ENCODE results near the gene ZNF579. TPM values are rescaled to one million over a fixed set of nuclear protein-coding genes. Genes with fewer than 3 reads are reported as not detected.
"Not testable (repeated sequence)": the region's sequence is repeated elsewhere in the genome, so short reads cannot be mapped to it uniquely, and the experiment has no call there.

Gene ZNF579
- total RNA-seq, 2 experiments from 2014 or later: 6.7 to 7.1 TPM

- Mint-ChIP-seq H3K4me3 (no peak overlapping the region), H3K36me3 (ENCODE audit: low read depth) (no peaks in the 10 kb centered on the region), H3K9me3 (no peaks in the 10 kb centered on the region), H3K4me1 (ENCODE audit: low read depth) (no peaks in the 10 kb centered on the region), H3K27ac (no peak overlapping the region), H3K27me3 (no peaks in the 10 kb centered on the region)
- CTCF ChIA-PET: no interaction called here
- H3K27me3 ChIP-seq (ENCODE audit: control insufficient read depth in 1 of 2, insufficient read depth in 2 of 2, low read length in 2 of 2): no peaks in the 10 kb centered on the region
- no peak for ATAC-seq (ENCODE audit: poor library complexity)
- DNase-seq: no peak
- intact Hi-C loops (cut with DNase I, micrococcal nuclease): no loop called here
- no peaks in the 10 kb centered on the region for H3K9me3 ChIP-seq (ENCODE audit: control insufficient read depth in 1 of 2, insufficient read depth in 1 of 2, low read length in 2 of 2)
- H3K27ac ChIP-seq (ENCODE audit: low read depth in 1 of 2, low read length in 2 of 2): no peak overlapping the region
- POLR2A ChIA-PET: interaction anchor here (0.6 kb wide), 1 partner anchor 20 kb away, joined by 3 read pairs; no protein-coding TSS in a partner anchor
- TF ChIP-seq, protein P1, sequence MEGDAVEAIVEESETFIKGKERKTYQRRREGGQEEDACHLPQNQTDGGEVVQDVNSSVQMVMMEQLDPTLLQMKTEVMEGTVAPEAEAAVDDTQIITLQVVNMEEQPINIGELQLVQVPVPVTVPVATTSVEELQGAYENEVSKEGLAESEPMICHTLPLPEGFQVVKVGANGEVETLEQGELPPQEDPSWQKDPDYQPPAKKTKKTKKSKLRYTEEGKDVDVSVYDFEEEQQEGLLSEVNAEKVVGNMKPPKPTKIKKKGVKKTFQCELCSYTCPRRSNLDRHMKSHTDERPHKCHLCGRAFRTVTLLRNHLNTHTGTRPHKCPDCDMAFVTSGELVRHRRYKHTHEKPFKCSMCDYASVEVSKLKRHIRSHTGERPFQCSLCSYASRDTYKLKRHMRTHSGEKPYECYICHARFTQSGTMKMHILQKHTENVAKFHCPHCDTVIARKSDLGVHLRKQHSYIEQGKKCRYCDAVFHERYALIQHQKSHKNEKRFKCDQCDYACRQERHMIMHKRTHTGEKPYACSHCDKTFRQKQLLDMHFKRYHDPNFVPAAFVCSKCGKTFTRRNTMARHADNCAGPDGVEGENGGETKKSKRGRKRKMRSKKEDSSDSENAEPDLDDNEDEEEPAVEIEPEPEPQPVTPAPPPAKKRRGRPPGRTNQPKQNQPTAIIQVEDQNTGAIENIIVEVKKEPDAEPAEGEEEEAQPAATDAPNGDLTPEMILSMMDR (IDR thresholded peaks at IDR 0.05): no peak
- H3K4me1 ChIP-seq (ENCODE audit: insufficient read depth, low read length): no peaks in the 10 kb centered on the region
- no peaks in the 10 kb centered on the region for H3K36me3 ChIP-seq (ENCODE audit: insufficient read depth, low read length)
- H3K4me3 ChIP-seq (ENCODE audit: low read length): no peak overlapping the region
Observed at GRCh38 chr19:55536366-55536765, 44.3 kb downstream of the ZNF579 start.

- peak in 1 of 14 experiments; percentile 5 for DNase-seq
- H3K9me3 ChIP-seq (ENCODE audit: control insufficient read depth in 1 of 2, insufficient read depth in 1 of 2, low read length in 2 of 2): no peaks in the 10 kb centered on the region
- H3K27ac ChIP-seq (ENCODE audit: low read depth in 1 of 2, low read length in 2 of 2): no peak overlapping the region
- no peaks in the 10 kb centered on the region for H3K36me3 Mint-ChIP-seq (ENCODE audit: low read depth)
- no peaks in the 10 kb centered on the region for H3K4me1 ChIP-seq (ENCODE audit: insufficient read depth, low read length)
- ChIA-PET POLR2A (interaction anchor here (0.6 kb wide), 1 partner anchor 21 kb away, joined by 3 read pairs; no protein-coding TSS in a partner anchor), CTCF (no interaction called here)
- no peak overlapping the region for H3K27ac Mint-ChIP-seq
- no peak for ATAC-seq (ENCODE audit: poor library complexity)
- H3K27me3 Mint-ChIP-seq: no peaks in the 10 kb centered on the region
- intact Hi-C loops (cut with DNase I, micrococcal nuclease): no loop called here
- H3K4me1 Mint-ChIP-seq (ENCODE audit: low read depth): no peaks in the 10 kb centered on the region
- no peaks in the 10 kb centered on the region for H3K9me3 Mint-ChIP-seq
- H3K36me3 ChIP-seq (ENCODE audit: insufficient read depth, low read length): no peaks in the 10 kb centered on the region
- TF ChIP-seq, protein P1 (IDR thresholded peaks at IDR 0.05): no peak
- no peak overlapping the region for H3K4me3 ChIP-seq (ENCODE audit: low read length)
- no peaks in the 10 kb centered on the region for H3K27me3 ChIP-seq (ENCODE audit: control insufficient read depth in 1 of 2, insufficient read depth in 2 of 2, low read length in 2 of 2)
- H3K4me3 Mint-ChIP-seq: no peak overlapping the region
Observed at GRCh38 chr19:55535965-55536350, 44.7 kb downstream of the ZNF579 start.

GRCh38 chr19:55535173-55535964 lies 45.3 kb downstream of the ZNF579 start:
- Histone ChIP-seq H3K27me3 (ENCODE audit: control insufficient read depth in 1 of 2, insufficient read depth in 2 of 2, low read length in 2 of 2) (no peaks in the 10 kb centered on the region), H3K9me3 (ENCODE audit: control insufficient read depth in 1 of 2, insufficient read depth in 1 of 2, low read length in 2 of 2) (no peaks in the 10 kb centered on the region), H3K36me3 (ENCODE audit: insufficient read depth, low read length) (no peaks in the 10 kb centered on the region), H3K27ac (ENCODE audit: low read depth in 1 of 2, low read length in 2 of 2) (no peak overlapping the region), H3K4me3 (ENCODE audit: low read length) (no peak overlapping the region), H3K4me1 (ENCODE audit: insufficient read depth, low read length) (no peaks in the 10 kb centered on the region)
- POLR2A ChIA-PET: interaction anchor here (0.6 kb wide), 1 partner anchor 21 kb away, joined by 3 read pairs; no protein-coding TSS in a partner anchor
- H3K27me3 Mint-ChIP-seq: no peaks in the 10 kb centered on the region
- no peaks in the 10 kb centered on the region for H3K4me1 Mint-ChIP-seq (ENCODE audit: low read depth)
- H3K4me3 Mint-ChIP-seq: no peak overlapping the region
- CTCF ChIA-PET: no interaction called here
- DNase-seq: no peak
- H3K9me3 Mint-ChIP-seq: no peaks in the 10 kb centered on the region
- no peak for ATAC-seq (ENCODE audit: poor library complexity)
- no peaks in the 10 kb centered on the region for H3K36me3 Mint-ChIP-seq (ENCODE audit: low read depth)
- H3K27ac Mint-ChIP-seq: no peak overlapping the region
- intact Hi-C loops (cut with DNase I, micrococcal nuclease): no loop called here
- TF ChIP-seq, protein P1 (IDR thresholded peaks at IDR 0.05): no peak

DNA sequence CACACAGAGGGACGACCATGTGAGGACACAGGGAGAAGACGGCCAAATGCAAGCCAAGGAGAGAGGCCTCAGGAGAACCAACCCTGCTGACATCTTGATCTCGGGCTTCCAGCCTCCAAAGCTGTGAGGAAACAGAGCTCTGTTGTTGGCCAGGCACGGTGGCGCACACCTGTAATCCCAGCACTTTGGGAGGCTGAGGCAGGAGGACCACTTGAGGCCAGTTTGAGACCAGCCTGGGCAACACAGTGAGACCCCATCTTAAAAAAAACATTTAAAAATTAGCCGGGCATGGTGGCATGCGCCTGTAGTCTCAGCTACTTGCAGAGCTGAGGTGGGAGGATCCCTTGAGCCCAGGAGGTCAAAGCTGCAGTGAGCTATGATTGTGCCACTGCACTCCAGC lies 46.4 kb downstream of the ZNF579 start:
- CTCF ChIA-PET; H3K4me3 ChIP-seq (ENCODE audit: low read length); POLR2A ChIA-PET; H3K36me3 Mint-ChIP-seq (ENCODE audit: low read depth); DNase-seq; H3K4me3 Mint-ChIP-seq; H3K27me3 Mint-ChIP-seq; H3K9me3 ChIP-seq (ENCODE audit: control insufficient read depth in 1 of 2, insufficient read depth in 1 of 2, low read length in 2 of 2); H3K4me1 ChIP-seq (ENCODE audit: insufficient read depth, low read length); H3K27me3 ChIP-seq (ENCODE audit: control insufficient read depth in 1 of 2, insufficient read depth in 2 of 2, low read length in 2 of 2); H3K27ac Mint-ChIP-seq; intact Hi-C loops (cut with DNase I, micrococcal nuclease); H3K27ac ChIP-seq (ENCODE audit: low read depth in 1 of 2, low read length in 2 of 2); ATAC-seq (ENCODE audit: poor library complexity); H3K36me3 ChIP-seq (ENCODE audit: insufficient read depth, low read length); H3K9me3 Mint-ChIP-seq; H3K4me1 Mint-ChIP-seq (ENCODE audit: low read depth): not testable (repeated sequence)

All from CD4-positive, alpha-beta T cell (primary cell).